Epithelial cell of prostate (primary cell): ENCODE results near the gene MEI1.

Experiments used
- DNase-seq: peaks from one replicate; pipeline ENCODE4 v3.0.0-alpha.2; 2011; ENCODE audit warnings: low read depth, low spot score
- H3K27ac ChIP-seq: fragments of 450-650 bp; 2 replicates; pipeline ENCODE4 v1.5.1; 2017; ENCODE audit warnings: mild to moderate bottlenecking

MEI1 gene

DNA sequence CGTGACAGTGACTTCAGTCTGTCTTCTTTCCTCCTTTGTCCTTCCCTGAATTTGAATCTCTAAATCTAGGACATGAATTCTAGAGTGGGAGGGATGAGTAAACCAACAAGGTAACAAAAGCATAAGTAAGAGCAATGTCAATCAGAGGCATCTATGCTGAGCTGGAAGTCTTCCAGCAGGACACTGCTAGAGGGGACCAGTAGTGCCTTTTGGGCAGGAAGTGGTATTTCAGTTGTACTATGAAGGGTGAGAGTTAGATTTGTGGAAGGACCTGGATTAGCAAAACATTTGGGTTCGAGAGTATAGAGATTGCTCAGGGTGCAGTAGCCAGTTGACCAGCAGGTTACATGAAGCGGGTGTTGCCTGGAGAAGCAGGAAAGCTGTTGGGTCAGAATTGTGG, 40.3 kb downstream of the MEI1 start:
- DNase-seq: no peak
- no peak overlapping the region for H3K27ac ChIP-seq

DNA sequence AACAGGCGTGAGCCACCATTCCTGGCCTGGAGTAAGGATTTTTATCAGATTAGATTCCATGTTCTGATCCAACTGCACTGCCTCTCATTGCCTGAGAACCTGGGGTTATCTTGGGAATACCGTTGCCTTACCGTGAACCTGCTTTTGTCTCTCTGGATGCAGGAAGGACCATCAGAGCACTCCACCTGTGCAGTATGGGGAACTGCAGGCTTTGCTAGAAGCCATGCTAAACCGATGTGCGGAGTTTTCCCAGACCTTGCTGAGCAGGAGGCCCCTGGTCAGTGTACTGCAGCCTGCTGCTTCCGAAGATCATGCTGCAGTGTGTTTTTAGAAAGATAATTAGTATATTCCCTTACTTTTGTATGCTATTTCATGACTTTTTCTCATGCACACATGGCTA, 43.6 kb downstream of the MEI1 start:
- H3K27ac ChIP-seq: no peak overlapping the region
- DNase-seq: no peak

DNA sequence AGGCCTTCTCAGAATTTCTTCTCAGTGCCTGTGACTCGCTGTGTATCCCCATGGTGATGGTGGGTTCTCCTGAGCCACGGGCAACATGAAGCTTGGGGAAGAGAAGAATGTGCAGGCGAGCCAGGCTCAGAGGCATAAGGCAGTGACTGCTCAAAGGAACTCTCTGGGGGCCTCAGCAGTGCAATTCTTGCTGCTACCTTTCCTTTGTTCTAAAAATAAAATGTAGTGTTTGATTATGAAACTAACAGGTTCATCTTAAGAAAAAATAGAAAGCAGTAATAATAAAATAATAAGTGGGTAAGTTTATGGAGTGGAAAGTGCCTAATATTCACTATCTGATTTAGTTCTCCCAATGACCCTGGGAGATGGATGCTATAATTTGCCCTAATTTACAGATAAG, 46.7 kb downstream of the MEI1 start:
- H3K27ac ChIP-seq: no peak overlapping the region
- no peak for DNase-seq

DNA sequence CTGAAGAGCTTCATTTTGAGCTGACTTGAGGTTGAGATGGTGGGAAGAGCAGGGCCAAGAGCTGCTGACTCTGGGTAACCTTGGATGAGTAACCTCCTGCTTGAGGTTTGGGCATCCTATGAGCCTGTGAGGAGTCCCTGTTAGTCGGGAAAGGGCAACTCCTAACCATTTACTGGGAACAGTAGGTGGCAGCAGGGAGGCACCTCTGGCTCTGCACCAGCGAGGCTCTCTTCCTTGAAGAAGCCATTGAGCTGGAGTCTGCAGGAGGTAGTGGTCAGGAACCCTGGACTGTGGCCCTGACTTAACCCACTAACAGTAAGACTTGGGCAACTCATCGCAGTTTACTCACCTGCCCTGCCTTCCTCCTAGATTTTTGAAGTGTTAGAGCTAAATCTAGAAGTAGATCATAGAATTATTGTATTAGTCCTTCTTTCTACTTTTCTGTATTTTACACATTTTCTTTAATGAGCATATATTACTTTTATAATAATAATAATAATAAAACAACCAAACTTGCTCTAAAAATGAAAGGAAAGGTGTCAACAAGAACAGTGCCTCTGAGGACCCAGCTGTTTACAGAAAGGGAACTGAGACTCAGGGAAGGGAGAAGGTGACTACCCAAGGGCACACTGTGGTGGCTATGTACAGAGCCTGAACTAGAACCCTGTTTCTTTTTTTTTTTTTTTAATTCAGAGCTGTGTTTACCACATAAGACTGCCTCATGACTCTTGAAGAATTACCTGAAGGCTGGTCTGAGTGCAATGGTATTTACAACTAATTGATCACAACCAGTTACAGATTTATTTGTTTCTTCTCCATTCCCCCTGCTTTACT, 47.5 kb downstream of the MEI1 start:
- no peak overlapping the region for H3K27ac ChIP-seq
- peak; percentile 39 for DNase-seq

DNA sequence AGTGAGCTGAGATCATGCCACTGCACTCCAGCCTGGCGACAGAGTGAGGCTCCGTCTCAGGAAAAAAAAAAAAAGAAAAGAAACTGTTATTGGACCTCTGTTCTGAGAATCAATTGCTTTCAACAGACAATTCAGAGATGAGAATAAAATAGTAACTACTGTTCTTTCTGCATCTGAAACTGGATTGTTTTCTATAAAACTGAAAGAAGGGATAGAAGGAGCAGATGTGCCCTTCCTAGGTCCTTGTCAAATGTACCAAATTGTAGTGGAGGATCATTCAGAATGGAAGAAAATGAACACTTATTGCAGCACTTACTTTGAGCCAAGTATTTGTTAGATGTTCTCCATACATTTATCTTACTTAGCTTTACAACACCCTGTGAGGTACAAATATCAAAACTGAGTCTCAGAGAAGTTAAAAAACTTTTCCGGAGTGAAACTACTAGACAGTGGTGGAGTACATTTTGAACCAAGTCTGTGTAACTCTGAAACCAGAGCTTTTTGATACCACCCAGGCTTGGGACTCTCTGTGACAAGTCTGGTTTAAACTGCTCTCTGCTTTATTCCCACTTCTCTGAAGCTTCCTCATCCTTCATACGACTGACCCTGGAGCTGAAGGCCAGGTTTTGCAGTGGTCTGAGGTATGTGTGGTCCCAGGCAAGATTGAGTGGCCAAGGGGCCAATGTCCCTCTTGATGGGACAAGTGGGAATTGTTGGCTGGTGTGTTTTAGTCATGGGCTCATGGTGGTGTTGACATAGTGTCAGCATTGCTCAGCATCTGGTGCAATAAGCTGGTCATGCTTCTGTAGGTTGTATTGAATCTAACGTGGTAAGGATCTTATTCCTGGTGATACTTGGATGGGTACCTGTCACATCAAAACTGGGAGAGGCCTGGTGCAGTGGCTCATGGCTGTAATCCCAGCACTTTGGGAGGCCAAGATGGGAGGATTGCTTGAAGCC, 53.0 kb downstream of the MEI1 start:
- DNase-seq: no peak
- H3K27ac ChIP-seq: no peak overlapping the region

DNA sequence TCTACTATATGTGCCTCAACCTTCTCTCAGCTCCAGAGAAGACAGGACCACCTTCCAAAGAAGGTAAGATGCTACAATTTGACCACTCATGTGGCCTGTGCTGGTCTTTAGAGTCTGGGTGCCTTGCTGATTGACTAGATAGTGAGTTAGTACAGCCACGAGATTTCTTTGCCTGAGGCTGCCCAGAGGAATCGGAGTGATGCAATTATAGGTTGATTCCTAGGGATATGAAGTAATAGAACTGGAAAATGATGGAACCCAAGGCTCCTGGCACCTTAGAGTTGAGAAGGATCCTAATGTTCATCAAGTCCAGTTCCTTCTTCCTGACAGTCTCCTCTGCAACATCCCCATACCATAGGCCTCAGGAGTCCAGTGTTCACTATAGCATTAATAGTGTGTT, 54.7 kb downstream of the MEI1 start:
- H3K27ac ChIP-seq: no peak overlapping the region
- DNase-seq: no peak

DNA sequence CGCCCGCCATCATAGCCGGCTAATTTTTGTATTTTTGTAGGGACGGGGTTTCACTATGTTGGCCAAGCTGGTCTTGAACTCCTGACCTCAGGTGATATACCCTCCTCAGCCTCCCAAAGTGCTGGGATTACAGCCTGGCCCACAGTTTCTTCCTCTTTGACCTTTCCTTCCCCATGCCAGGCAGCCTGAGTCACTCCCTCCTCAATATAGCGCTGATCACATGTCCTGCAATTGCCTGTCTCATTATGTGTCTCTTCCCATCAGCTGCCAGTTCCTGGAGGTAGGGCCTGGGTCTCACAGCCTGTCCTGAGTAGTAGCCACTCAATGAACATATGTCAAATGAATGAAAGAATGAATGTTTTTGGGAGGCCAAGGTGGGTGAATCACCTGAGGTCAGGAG, 58.2 kb downstream of the MEI1 start:
- no peak overlapping the region for H3K27ac ChIP-seq
- no peak for DNase-seq

DNA sequence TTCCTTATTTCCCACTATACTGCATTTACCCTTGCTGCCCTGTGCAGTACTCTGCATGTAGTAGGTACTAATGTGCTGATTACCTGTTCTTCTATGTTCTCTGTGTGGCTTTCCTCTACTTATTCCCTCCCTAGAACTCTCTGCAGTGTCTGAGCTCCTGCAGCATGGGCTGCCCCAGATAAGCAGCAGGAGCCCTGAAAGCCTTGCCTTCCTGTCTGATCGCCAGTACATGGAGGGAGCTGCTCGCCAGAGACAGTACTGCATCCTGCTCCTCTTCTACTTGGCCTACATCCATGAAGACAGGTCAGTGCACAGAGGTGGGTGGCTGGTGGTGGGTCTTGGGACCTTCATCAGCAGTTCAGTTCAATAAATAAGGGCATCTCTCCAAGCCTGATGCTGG, 58.9 kb downstream of the MEI1 start:
- no peak for DNase-seq
- H3K27ac ChIP-seq: no peak overlapping the region

DNA sequence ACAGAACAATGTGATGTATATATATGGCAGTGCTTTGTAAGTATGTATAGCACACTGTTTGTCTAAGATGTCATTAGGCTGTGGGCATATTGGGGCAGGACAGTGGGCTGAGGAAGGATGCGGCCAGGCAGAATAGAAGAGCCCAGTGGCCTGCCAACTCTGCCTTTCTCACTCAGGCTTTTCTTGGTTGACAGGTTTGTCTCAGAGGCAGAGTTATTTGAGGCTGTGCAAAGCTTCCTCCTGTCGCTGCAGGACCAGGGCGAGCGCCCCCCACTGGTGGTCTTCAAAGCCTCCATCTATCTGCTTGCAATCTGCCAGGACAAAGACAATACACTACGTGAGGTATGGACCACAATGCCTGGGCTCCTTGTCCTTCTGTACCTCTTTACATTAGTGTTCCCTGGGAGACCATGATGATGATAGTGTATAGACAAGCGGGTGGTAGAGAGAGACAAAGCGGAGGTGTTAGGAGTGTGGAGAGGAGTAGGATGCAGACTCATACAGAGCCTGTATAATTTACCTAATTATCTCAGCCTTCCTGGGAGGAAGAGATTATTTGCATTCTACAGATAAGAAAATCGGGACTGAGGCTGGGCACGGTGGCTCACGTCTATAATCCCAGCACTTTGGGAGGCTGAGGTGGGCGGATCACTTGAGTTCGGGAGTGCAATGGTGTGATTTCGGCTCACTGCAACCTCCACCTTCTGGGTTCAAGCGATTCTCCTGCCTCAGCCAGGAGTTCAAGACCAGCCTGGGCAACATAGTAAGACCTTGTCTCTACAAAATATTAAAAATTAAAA, 63.9 kb downstream of the MEI1 start:
- no peak overlapping the region for H3K27ac ChIP-seq
- peak; percentile 53 for DNase-seq

DNA sequence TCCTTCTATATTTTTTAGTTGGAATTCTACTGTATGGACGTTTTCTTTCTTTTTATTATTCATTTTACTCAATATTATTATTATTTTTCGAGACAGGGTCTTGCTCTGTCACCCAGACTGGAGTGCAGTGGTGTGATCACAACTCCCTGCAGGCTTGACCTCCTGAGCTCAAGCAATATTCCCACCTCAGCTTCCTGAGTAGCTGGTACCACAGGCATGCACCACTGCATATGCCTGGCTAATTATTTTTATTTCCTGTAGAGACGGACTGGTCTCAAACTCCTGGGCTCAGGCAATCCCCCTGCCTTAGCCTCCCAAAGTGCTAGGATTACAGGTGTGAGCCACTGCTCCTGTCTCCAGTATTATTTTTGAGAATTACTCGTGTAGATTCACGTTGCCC, 67.2 kb downstream of the MEI1 start:
- no peak for DNase-seq

DNA sequence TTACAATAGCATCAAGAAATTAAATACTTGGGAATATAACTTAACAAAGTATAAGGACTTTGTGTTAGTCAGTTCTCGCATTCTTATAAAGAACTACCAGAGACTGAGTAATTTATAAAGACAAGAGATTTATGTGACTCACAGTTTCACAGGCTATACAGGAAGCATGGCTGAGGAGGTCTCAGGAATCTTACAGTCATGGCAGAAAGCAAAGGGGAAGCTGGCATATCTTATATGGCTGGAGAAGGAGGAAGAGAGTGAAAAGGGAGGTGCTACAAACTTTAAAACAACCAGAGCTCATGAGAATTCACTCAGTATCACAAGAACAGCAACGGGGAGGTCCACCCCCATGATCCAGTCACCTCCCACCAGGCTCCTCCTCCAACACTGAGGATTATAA, 69.1 kb downstream of the MEI1 start:
- peak overlapping the region; percentile 72 for H3K27ac ChIP-seq
- peak; percentile 46 for DNase-seq

More for the DNA sequence above, 67.2 kb downstream of the MEI1 start:
- no peak overlapping the region for H3K27ac ChIP-seq

DNA sequence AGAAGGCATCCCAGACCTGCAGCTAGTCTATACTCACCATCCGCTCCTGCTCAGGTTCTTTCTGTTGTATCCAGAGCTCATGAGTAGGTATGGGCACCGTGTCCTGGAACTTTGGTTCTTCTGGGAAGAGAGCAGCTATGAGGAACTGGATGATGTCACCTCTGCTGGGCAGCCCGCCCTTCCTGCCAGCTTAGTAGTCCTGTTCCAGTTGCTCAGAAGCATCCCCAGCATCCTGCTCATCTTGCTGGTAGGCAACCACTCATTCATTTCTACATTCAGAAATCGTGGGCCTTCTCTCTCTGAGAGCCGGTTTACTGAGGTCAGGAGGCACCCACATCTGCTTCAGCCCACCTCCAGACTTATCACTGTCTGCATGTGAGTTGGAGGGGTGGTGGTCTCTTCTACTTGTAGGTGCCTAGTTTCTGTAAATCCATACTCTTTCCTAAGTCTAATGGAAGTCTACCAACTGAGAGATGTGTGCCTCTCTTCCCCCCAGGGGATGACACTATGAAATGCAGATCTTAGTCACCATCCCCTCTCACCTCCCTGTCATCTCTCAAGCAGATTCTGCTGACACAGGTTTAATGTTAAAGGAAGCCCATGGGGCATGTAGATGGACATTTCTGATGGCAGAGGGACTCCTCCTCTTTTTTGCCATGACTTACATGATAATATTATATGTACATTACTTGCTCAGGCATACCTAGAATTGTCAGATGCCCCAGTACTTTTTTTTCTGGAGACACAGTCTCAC, 71.6 kb downstream of the MEI1 start:
- H3K27ac ChIP-seq: peak overlapping the region; percentile 71
- DNase-seq: no peak

DNA sequence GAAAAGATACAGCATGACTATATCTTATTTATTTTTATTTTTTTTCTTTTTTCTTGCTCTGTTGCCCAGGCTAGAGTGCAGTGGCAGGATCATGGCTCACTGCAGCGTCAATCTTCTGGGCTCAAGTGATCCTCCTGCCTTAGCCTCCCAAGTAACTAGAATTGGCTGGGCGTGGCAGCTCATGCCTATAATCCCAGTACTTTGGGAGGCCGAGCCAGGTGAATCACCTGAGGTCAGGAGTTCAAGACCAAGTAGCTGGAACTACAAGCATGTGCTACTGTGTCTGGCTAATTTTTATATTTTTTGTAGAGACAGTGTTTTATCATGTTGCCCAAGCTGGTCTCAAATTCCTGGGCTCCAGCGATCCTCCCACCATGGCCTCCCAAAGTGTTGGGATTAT, 72.9 kb downstream of the MEI1 start:
- peak overlapping the region; percentile 71 for H3K27ac ChIP-seq
- DNase-seq: no peak

DNA sequence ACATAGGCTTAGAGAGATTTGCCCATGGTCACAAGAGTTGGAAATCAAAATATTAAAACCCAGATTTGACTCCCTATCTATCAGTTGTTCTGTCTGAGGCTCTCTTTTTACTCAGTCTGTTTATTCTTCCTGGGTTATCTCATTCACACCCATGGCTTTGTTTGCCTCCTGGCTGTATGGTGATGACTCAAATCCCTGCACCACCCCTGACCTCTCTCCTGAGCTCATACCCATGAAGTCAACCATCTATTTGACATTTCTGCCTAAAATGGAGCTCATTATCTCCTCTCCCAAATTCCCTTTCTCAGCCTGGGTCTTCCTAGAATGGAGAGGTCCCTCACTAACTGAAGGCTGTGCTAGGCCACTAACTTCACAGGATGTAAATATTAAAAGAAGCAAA, 73.3 kb downstream of the MEI1 start:
- peak overlapping the region; percentile 71 for H3K27ac ChIP-seq
- DNase-seq: no peak

DNA sequence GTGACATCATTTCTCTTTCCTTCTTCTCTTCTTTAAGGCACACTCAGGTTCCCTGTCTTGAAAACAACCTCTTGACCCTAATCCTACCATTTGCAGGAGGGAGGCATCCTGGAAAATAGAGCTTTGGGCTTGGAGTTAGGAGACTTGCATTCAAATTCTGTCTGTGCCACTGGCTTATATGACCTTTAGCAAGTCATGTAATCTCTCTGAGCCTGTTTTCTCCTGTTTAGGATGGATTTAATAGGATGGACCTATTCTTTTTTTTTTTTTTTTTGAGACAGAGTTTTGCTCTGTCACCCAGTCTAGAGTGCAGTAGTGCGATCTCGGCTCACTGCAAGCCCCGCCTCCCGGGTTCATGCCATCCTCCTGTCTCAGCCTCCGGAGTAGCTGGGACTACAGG, 76.0 kb downstream of the MEI1 start:
- no peak for DNase-seq
- H3K27ac ChIP-seq: no peak overlapping the region

DNA sequence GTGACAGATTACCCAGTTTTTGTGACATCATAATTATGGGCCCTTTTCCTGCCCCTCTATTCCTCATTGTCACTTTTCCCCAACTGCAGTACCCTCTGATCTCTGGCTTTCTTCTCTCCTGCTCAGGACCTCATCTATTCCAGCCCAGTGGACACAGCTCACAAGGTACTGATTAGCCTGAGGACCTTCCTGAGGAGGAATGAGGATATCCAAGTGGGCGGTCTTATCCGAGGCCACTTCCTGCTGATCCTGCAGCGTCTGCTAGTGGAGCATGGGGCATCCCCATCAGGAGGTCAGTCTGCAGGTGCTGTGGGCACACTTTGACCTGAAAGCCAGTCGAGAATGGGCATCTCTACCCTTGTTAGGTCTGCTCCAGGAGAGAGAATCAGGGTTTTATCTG, 76.7 kb downstream of the MEI1 start:
- H3K27ac ChIP-seq: no peak overlapping the region
- no peak for DNase-seq

DNA sequence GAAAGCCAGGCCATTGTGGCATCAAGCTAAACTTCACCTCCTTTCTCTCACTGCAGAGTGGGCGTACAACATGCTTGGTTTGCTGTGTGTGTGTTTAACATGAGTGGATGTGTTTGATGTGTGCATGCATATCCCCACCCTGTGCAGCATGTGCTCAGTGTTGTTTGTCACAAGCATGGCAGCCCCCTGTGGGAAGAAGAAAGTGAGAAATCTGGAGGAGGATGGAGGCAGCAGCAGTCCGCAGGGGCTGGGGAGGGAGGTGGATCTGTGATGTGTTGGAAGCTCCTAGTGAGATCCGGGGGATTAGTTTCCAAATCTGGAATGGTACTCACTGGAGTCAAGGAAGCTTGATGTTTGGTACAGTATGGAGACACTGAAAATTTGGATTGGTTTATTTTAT, 77.1 kb downstream of the MEI1 start:
- DNase-seq: no peak

DNA sequence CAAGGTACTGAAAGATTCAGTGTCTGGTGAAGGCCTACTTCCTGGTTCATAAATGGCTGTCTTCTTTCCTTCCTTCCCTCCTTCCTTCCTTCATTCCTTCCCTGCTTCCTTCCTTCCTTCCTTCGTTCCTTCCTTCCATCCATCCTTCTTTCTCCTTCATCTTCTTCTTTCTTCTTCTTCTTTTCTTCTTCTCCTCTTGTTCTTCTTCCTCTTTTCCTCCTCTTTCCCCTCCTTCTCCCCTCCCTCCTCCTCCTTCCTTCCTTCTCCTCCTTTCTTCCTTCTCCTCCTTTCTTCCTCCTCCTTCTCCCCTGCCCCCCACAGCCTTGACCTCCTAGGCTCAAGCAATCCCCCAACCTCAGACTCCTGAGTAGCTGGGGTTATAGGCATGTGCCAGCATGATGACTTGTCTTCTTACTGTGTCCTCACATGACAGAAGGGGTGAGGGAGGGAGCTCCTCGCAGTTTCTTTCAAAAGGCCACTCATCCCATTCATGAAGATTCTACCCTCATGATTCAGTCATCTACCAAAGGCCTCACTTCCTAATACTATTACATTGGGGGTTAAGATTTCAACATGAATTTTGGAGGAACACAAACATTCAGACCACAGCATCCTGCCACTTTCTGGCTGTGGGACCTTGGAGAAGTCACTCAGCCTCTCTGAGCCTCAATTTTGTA, 78.6 kb downstream of the MEI1 start:
- DNase-seq: no peak
- H3K27ac ChIP-seq: no peak overlapping the region

More for the DNA sequence above, 77.1 kb downstream of the MEI1 start:
- H3K27ac ChIP-seq: no peak overlapping the region

DNA sequence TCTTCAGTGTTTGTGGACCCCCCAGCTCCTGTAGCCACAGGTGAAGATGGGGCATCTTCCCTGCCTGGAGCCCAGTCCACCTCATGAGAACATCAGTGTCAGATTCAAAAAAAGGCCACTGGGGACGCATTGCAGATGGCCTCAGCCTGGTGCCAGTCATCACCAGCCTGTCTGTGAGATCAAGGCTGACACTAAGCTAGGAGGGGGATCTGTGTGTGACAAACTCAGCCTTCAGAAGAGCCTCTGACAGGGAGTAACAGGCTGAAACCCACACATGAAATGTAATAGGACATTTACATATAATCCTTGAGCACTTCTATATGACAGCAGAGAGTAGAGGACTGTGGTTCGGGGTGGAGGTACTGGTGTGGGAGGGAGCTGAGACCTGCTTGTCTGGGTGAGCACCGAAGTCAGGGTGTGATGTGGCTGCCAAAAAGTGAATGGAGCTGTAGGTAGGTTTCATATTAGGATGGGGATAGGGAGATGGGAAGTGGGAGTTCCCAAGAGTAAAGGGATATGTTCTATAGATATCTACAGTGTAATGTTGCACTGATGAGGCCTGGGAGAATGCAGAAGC, 80.7 kb downstream of the MEI1 start:
- H3K27ac ChIP-seq: no peak overlapping the region

More for the DNA sequence above, 80.7 kb downstream of the MEI1 start:
- DNase-seq: no peak
